NAMALWA (cell line): Measurements from ENCODE around the gene RTCA.
"Not testable (repeated sequence)": the region's sequence is repeated elsewhere in the genome, so short reads cannot be mapped to it uniquely, and the experiment has no call there.

Experiments used
- DNase-seq: peaks from one replicate; pipeline ENCODE4 v3.0.0-alpha.2; 2015; ENCODE audit warnings: low spot score

RTCA gene

GRCh38 chr1:100258427-100258826 lies 7.6 kb upstream of the RTCA start:
- DNase-seq: not testable (repeated sequence)

- no peak for DNase-seq
Measured at GRCh38 chr1:100261686-100262085, 4.3 kb upstream of the RTCA start.

- not testable (repeated sequence) for DNase-seq
Measured at GRCh38 chr1:100264081-100264480, 1.9 kb upstream of the RTCA start.

GRCh38 chr1:100265562-100265930 lies 470 bp upstream of the RTCA start:
- DNase-seq: no peak

GRCh38 chr1:100266741-100267140 lies 725 bp downstream of the RTCA start:
- DNase-seq: peak; percentile 25

GRCh38 chr1:100267284-100267683 lies 1.3 kb downstream of the RTCA start:
- peak; percentile 47 for DNase-seq

- DNase-seq: no peak
Measured at GRCh38 chr1:100268202-100268601, 2.2 kb downstream of the RTCA start.

- peak; percentile 63 for DNase-seq
Measured at GRCh38 chr1:100277866-100278265, 11.8 kb downstream of the RTCA start.

- DNase-seq: no peak
Measured at GRCh38 chr1:100279358-100279923, 13.4 kb downstream of the RTCA start.

GRCh38 chr1:100279954-100280682 lies 14.1 kb downstream of the RTCA start:
- DNase-seq: no peak

- no peak for DNase-seq
Measured at GRCh38 chr1:100284591-100284990, 18.6 kb downstream of the RTCA start.

- no peak for DNase-seq
Measured at GRCh38 chr1:100287162-100287561, 21.1 kb downstream of the RTCA start.

- DNase-seq: no peak
Measured at GRCh38 chr1:100290291-100290690, 24.3 kb downstream of the RTCA start.

GRCh38 chr1:100292711-100293110 lies 26.7 kb downstream of the RTCA start:
- DNase-seq: no peak

- DNase-seq: no peak
Measured at GRCh38 chr1:100296140-100296539, 30.1 kb downstream of the RTCA start.

GRCh38 chr1:100296997-100297396 lies 31.0 kb downstream of the RTCA start:
- not testable (repeated sequence) for DNase-seq

- DNase-seq: no peak
Measured at GRCh38 chr1:100298512-100298911, 32.5 kb downstream of the RTCA start.

GRCh38 chr1:100299521-100300222 lies 33.7 kb downstream of the RTCA start:
- DNase-seq: no peak

- no peak for DNase-seq
Measured at GRCh38 chr1:100300691-100301090, 34.7 kb downstream of the RTCA start.

GRCh38 chr1:100302739-100303138 lies 36.7 kb downstream of the RTCA start:
- no peak for DNase-seq

- no peak for DNase-seq
Measured at GRCh38 chr1:100304227-100304626, 38.2 kb downstream of the RTCA start.

- DNase-seq: no peak
Measured at GRCh38 chr1:100304921-100305320, 38.9 kb downstream of the RTCA start.

GRCh38 chr1:100305954-100306353 lies 39.9 kb downstream of the RTCA start:
- DNase-seq: no peak
